K562 (cell line): ENCODE measurements around the gene SVBP. TPM values are rescaled to one million over a fixed set of nuclear protein-coding genes. Genes with fewer than 3 reads are reported as not detected.
A peak's percentile ranks its signal among the peaks of the same experiment; 100 is the strongest.

Source experiments
- CBFA2T3 ChIP-seq: fragments of 450-650 bp; IDR thresholded peaks from 2 replicates; pipeline ENCODE4 v1.6.1; 2017
- CUX1 ChIP-seq: fragments of 200-800 bp; sonication (Bioruptor generic); IDR thresholded peaks from 2 replicates; pipeline ENCODE4 v1.6.1; 2016; ENCODE audit warnings: missing genetic modification characterization, missing compliant biosample characterization
- DPF2 ChIP-seq: fragments of 450-650 bp; IDR thresholded peaks from 2 replicates; pipeline ENCODE4 v1.6.1; 2016
- HDAC1 ChIP-seq, 2 experiments: fragments of 450-650 bp; IDR thresholded peaks; 2 replicates each; pipeline ENCODE4 v1.6.1; 2016 to 2017; ENCODE audit warnings: inconsistent platforms in 1 of 2, mild to moderate bottlenecking in 1 of 2, moderate library complexity in 1 of 2
- KLF16 ChIP-seq: IDR thresholded peaks from 2 replicates; pipeline ENCODE4 v1.6.1; 2016; ENCODE audit warnings: antibody characterized with exemption
- MEF2D ChIP-seq: conservative IDR thresholded peaks from 2 replicates; pipeline ENCODE4 v1.6.1; 2016; ENCODE audit warnings: low read depth, missing genetic modification characterization, missing compliant biosample characterization
- MEIS2 ChIP-seq: fragments of 450-650 bp; IDR thresholded peaks from 2 replicates; pipeline ENCODE4 v1.6.1; 2014; ENCODE audit warnings: mild to moderate bottlenecking; ENCODE audit not compliant: partially characterized antibody
- SMAD4 ChIP-seq: fragments of 250-450 bp; sonication (Bioruptor Pico); conservative IDR thresholded peaks from 2 replicates; pipeline ENCODE4 v1.8.0; 2021; ENCODE audit warnings: inconsistent platforms, mild to moderate bottlenecking, moderate library complexity
- SMARCC2 ChIP-seq: fragments of 450-650 bp; IDR thresholded peaks from 2 replicates; pipeline ENCODE4 v1.6.1; 2017; ENCODE audit warnings: antibody characterized with exemption, moderate library complexity, mild to moderate bottlenecking, low read depth
- THRAP3 ChIP-seq: fragments of 450-650 bp; IDR thresholded peaks from 2 replicates; pipeline ENCODE4 v1.6.1; 2016; ENCODE audit warnings: mild to moderate bottlenecking, inconsistent platforms, borderline replicate concordance
- WHSC1 ChIP-seq: IDR thresholded peaks from one replicate; pipeline ENCODE4 v1.6.1; 2012; ENCODE audit warnings: low read length, control low read depth, inconsistent platforms
- ZNF134 ChIP-seq: fragments of 250-450 bp; sonication (Bioruptor Pico); conservative IDR thresholded peaks from 2 replicates; pipeline ENCODE4 v1.4.0; 2020
- ZNF586 ChIP-seq: fragments of 450-650 bp; formaldehyde crosslinking; conservative IDR thresholded peaks from 2 replicates; pipeline ENCODE4 v1.4.0; 2020; ENCODE audit warnings: mild to moderate bottlenecking, moderate library complexity
- polyA plus RNA-seq, 8 experiments: library from polyadenylated mRNA; depleted of rRNA in 4 of 8; stranded (reverse) in 5 of 8; unstranded in 3 of 8; fragments of >200 nt; fragmentation: Nextera tagmentation in 2 of 8; fragmentation: Illumina TruSeq in 1 of 8; extraction: Ambion mirVana in 2 of 8; extraction: Trizol in 1 of 8; gene quantifications; 2 replicates each; pipeline versions ENCODE4 v1.2.1 to v1.2.3, GENCODE V29; 2011 to 2014; ENCODE audit warnings: inconsistent platforms in 1 of 8, missing spikeins in 1 of 8
- total RNA-seq, 7 experiments: library from RNA; depleted of rRNA in 6 of 7; stranded (reverse); fragments of >200 nt in 6 of 7; fragmentation: Illumina TruSeq in 2 of 7; extraction: Trizol in 2 of 7; gene quantifications; 2 replicates each; pipeline versions ENCODE4 v1.2.1 to v1.2.3, GENCODE V29; 2011 to 2021; ENCODE audit warnings: low replicate concordance in 1 of 7
- TF ChIP-seq, protein P1 (sequence below): fragments of 450-650 bp; IDR thresholded peaks from 2 replicates; pipeline ENCODE4 v1.6.1; 2016; ENCODE audit warnings: missing biosample characterization, missing genetic modification characterization
- TF ChIP-seq, protein P2 (sequence below): fragments of 450-650 bp; IDR thresholded peaks from 2 replicates; pipeline ENCODE4 v1.6.1; 2018; ENCODE audit not compliant: partially characterized antibody
- TF ChIP-seq, protein P3 (sequence below), 3 experiments: IDR thresholded peaks in 2 of 3; conservative IDR thresholded peaks in 1 of 3; 2 replicates each; pipeline ENCODE4 v1.5.1; 2011 to 2012; ENCODE audit warnings: low read length in 3 of 3, mild to moderate bottlenecking in 3 of 3, control low read depth in 2 of 3, improper control_type of control experiment in 1 of 3, inconsistent platforms in 1 of 3, low read depth in 1 of 3, mixed read lengths in 1 of 3, moderate library complexity in 1 of 3; ENCODE audit not compliant: insufficient read depth in 2 of 3

SVBP gene
- total and polyA plus RNA-seq, 9 of the 15 experiments (the other 6 are each of a cell fraction or from before 2014, with no cell fraction given): 31.7 to 49.7 (median 40.0) TPM

- TF ChIP-seq CUX1 (CRISPR knock-in tag) (0 out of 2 replicates have a peak, but pooled peaks have one; percentile 23), SMAD4 (CRISPR knock-in tag) (peak; percentile 26), MEIS2 (peak; percentile 59), CBFA2T3 (peak; percentile 38; the same call in 1 of the 2 replicates), DPF2 (peak; percentile 78; the same call in 1 of the 2 replicates), THRAP3 (0 out of 2 replicates have a peak, but pooled peaks have one; percentile 10), ZNF134 (CRISPR knock-in tag) (0 out of 2 replicates have a peak, but pooled peaks have one; percentile 26), HDAC1 (IDR thresholded peaks at IDR 0.05) (peak in 1 of 2 experiments; percentile 5; a peak in 1 of 4 replicates), WHSC1 (no peak), ZNF586 (CRISPR knock-in tag) (no peak), SMARCC2 (peak; percentile 35; the same call in 1 of the 2 replicates), MEF2D (tag) (0 out of 2 replicates have a peak, but pooled peaks have one; percentile 20), KLF16 (no peak)
- TF ChIP-seq, protein P1, sequence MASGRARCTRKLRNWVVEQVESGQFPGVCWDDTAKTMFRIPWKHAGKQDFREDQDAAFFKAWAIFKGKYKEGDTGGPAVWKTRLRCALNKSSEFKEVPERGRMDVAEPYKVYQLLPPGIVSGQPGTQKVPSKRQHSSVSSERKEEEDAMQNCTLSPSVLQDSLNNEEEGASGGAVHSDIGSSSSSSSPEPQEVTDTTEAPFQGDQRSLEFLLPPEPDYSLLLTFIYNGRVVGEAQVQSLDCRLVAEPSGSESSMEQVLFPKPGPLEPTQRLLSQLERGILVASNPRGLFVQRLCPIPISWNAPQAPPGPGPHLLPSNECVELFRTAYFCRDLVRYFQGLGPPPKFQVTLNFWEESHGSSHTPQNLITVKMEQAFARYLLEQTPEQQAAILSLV (tag): 0 out of 2 replicates have a peak, but pooled peaks have one; percentile 9
- TF ChIP-seq, protein P2, sequence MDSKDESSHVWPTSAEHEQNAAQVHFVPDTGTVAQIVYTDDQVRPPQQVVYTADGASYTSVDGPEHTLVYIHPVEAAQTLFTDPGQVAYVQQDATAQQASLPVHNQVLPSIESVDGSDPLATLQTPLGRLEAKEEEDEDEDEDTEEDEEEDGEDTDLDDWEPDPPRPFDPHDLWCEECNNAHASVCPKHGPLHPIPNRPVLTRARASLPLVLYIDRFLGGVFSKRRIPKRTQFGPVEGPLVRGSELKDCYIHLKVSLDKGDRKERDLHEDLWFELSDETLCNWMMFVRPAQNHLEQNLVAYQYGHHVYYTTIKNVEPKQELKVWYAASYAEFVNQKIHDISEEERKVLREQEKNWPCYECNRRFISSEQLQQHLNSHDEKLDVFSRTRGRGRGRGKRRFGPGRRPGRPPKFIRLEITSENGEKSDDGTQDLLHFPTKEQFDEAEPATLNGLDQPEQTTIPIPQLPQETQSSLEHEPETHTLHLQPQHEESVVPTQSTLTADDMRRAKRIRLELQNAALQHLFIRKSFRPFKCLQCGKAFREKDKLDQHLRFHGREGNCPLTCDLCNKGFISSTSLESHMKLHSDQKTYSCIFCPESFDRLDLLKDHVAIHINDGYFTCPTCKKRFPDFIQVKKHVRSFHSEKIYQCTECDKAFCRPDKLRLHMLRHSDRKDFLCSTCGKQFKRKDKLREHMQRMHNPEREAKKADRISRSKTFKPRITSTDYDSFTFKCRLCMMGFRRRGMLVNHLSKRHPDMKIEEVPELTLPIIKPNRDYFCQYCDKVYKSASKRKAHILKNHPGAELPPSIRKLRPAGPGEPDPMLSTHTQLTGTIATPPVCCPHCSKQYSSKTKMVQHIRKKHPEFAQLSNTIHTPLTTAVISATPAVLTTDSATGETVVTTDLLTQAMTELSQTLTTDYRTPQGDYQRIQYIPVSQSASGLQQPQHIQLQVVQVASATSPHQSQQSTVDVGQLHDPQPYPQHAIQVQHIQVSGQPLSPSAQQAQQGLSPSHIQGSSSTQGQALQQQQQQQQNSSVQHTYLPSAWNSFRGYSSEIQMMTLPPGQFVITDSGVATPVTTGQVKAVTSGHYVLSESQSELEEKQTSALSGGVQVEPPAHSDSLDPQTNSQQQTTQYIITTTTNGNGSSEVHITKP: peak; percentile 18
- TF ChIP-seq, protein P3, sequence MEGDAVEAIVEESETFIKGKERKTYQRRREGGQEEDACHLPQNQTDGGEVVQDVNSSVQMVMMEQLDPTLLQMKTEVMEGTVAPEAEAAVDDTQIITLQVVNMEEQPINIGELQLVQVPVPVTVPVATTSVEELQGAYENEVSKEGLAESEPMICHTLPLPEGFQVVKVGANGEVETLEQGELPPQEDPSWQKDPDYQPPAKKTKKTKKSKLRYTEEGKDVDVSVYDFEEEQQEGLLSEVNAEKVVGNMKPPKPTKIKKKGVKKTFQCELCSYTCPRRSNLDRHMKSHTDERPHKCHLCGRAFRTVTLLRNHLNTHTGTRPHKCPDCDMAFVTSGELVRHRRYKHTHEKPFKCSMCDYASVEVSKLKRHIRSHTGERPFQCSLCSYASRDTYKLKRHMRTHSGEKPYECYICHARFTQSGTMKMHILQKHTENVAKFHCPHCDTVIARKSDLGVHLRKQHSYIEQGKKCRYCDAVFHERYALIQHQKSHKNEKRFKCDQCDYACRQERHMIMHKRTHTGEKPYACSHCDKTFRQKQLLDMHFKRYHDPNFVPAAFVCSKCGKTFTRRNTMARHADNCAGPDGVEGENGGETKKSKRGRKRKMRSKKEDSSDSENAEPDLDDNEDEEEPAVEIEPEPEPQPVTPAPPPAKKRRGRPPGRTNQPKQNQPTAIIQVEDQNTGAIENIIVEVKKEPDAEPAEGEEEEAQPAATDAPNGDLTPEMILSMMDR (IDR thresholded peaks at IDR 0.05 in 2 of 3, conservative IDR thresholded peaks at IDR 0.05 in 1 of 3; ENCODE audit: insufficient read depth in 2 of 3, low read depth in 1 of 3, low read length in 3 of 3): no peak
Measured at GRCh38 chr1:42822800-42823392, 5.7 kb upstream of the SVBP start (continued).
